HUES48 (cell line): ENCODE measurements around the gene ASB1.

Experiments
- H3K27ac ChIP-seq: one replicate; pipeline ENCODE4 v1.7.0; 2013; ENCODE audit warnings: low read depth, low read length, inconsistent platforms
- H3K27me3 ChIP-seq: 2 replicates; pipeline ENCODE4 v1.6.1; 2013; ENCODE audit warnings: mild to moderate bottlenecking, low read length; ENCODE audit not compliant: control insufficient read depth, insufficient read depth
- H3K36me3 ChIP-seq: 2 replicates; pipeline ENCODE4 v1.6.1; 2013; ENCODE audit warnings: low read length; ENCODE audit not compliant: control insufficient read depth, insufficient read depth
- H3K4me1 ChIP-seq: 2 replicates; pipeline ENCODE4 v1.6.1; 2013; ENCODE audit warnings: mild to moderate bottlenecking, low read length; ENCODE audit not compliant: control insufficient read depth, insufficient read depth
- H3K4me3 ChIP-seq: 2 replicates; pipeline ENCODE4 v1.5.1; 2013; ENCODE audit warnings: mild to moderate bottlenecking, low read depth, low read length
- H3K9ac ChIP-seq: 2 replicates; pipeline ENCODE4 v1.6.1; 2013; ENCODE audit warnings: mild to moderate bottlenecking, low read depth, low read length, moderate library complexity
- H3K9me3 ChIP-seq: 2 replicates; pipeline ENCODE4 v1.6.1; 2013; ENCODE audit warnings: low read length; ENCODE audit not compliant: control insufficient read depth, insufficient read depth

Gene ASB1

GRCh38 chr2:238446371-238446770, 19.6 kb downstream of the ASB1 start:
- Histone ChIP-seq H3K4me3 (no peak overlapping the region), H3K4me1 (no peaks in the 10 kb centered on the region), H3K9ac (no peak overlapping the region), H3K9me3 (no peaks in the 10 kb centered on the region), H3K36me3 (peaks cover 75% of the 10 kb centered on the region), H3K27ac (no peak overlapping the region), H3K27me3 (no peaks in the 10 kb centered on the region)

DNA sequence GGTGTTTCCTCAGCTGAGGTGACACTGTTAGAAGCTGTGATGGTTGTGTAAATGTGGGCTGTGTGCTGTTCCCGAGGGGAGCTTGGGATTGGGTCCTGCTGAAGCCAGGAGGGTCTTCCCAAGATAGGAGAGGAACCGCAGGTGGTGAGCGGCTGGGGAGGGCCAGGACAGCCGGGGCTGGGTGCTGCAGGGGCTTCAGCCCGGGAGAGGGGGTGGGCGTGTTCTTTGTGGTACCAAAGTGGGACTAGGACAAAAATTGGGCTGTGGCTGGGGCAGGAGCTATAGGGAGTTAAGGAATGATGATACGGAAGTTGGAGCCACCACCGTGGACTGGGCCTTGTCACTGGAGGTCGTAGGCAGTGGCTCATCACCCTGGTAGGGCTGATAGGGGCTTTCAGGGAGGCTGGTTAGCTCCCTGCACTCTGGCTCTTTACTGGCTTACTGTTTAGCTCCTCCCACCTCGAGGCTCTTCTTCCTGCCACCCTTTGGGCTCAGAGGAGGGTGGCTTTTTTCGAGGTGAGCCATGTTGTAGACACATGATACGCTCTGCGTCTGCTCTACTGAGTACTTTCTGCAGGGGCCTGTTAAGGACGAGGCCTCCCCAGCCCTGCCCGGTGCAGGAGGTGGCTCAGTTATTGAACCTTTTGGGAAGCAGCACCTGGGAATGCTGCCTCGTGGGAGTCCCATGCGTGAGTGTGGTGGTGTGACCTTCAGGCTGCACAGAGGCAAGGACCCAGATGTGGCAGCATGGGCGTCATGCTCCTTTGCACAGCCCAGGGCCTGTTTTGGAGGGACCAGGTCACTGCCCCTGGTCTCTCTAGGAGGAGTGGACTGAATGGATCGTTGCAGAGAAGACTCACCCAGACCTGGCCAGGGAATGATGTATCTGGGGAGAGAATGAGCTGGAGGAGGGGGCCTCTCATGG, 21.6 kb downstream of the ASB1 start:
- H3K27me3 ChIP-seq = no peaks in the 10 kb centered on the region
- H3K36me3 ChIP-seq = peaks cover 86% of the 10 kb centered on the region

DNA sequence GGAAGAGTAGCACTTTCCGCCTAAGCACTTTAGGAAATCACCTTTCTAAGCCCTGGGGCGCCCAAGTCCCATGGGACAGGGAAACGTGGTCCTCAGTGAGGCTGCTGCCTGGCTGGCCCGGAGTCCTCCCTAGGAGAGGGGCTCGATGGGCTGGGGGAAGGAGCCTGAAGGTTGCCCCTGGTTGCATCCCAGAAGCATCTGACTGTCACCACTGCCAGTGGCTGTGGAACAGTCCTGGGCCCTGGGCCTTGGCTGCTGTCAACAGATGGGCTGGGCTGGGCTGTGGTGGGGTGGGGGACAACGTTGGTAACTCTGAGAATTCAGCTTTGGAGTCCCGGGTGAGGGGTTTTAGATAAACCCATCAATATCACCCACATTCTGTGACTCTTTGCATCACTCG, 22.5 kb downstream of the ASB1 start:
- Histone ChIP-seq H3K9me3 (no peaks in the 10 kb centered on the region), H3K27me3 (no peaks in the 10 kb centered on the region), H3K36me3 (peaks cover 80% of the 10 kb centered on the region), H3K4me3 (no peak overlapping the region), H3K4me1 (no peaks in the 10 kb centered on the region), H3K9ac (no peak overlapping the region), H3K27ac (no peak overlapping the region)

More for the DNA sequence above, 21.6 kb downstream of the ASB1 start:
- Histone ChIP-seq H3K9ac (no peak overlapping the region), H3K4me1 (no peaks in the 10 kb centered on the region), H3K4me3 (no peak overlapping the region), H3K27ac (no peak overlapping the region), H3K9me3 (no peaks in the 10 kb centered on the region)

DNA sequence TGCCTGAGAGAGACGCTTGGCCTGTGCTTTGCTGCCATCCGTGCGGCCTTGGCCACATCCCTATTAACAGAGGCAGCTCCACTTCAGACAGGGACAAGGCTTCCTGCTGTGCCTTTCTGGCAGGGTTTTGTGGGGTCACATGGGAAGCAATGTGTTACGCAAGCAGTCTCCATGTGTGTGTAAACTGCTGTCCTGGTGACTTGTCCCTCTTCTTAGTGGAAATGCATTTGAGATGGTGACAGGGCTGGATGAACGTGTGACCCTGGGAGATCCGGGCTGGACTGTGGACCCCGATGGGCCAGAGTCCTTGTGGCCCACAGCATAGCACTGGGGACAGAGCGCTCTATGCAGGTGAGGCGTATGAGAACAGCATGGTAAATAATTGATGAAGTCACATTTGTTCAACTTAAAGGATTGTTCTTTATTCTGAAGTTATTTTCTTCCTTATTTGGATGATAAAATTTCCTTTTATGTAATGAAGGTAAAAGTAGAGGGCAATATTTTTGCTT, 23.2 kb downstream of the ASB1 start:
- Histone ChIP-seq H3K36me3 (peaks cover 73% of the 10 kb centered on the region), H3K4me3 (no peak overlapping the region), H3K9me3 (no peaks in the 10 kb centered on the region), H3K9ac (no peak overlapping the region), H3K27me3 (no peaks in the 10 kb centered on the region), H3K4me1 (no peaks in the 10 kb centered on the region), H3K27ac (no peak overlapping the region)

DNA sequence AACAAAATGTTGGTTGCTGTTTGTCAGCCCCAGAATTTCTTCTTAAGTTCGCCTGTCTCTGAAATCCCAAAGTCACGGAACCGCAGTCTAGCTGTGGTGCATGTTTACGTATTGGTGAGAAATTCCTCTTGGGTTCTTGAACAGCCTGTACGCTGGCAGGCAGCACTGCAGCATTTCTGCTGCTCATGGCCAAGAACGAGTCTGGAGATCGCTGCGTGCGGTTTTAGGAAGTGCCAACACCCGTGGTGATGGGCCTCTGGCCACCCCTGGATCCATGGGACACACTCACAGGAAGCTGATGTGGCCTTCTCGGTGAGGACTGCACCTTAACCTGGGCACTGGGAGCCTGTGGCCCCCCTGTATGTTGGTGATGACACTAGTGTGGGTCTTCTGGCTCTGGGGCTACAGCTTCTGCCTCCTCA, 23.7 kb downstream of the ASB1 start:
- no peaks in the 10 kb centered on the region for H3K27me3 ChIP-seq
- no peak overlapping the region for H3K27ac ChIP-seq
- H3K9me3 ChIP-seq = no peaks in the 10 kb centered on the region
- H3K4me1 ChIP-seq = no peaks in the 10 kb centered on the region
- no peak overlapping the region for H3K9ac ChIP-seq
- peaks cover 68% of the 10 kb centered on the region for H3K36me3 ChIP-seq
- no peak overlapping the region for H3K4me3 ChIP-seq

DNA sequence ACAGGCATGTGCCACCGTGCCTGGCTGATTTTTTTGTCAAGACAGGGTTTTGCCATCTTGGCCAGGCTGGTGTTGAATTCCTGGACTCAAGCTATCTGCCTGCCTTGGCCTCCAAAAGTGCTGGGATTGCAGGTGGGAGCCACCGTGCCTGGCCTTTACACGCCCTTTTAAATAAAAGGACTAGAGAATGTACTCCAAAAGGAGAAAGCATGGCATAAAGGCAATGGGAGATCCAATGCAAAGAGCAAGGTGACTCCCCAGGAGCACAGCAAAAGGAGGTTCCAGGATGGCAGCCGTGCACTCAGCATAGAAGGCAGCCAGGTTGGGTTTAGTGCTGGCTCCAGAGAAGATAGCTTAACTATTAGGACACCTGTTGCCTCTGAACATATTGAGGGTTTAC, 27.1 kb downstream of the ASB1 start:
- no peaks in the 10 kb centered on the region for H3K27me3 ChIP-seq
- H3K27ac ChIP-seq = no peak overlapping the region
- peaks cover 35% of the 10 kb centered on the region for H3K36me3 ChIP-seq
- H3K9ac ChIP-seq = no peak overlapping the region
- no peaks in the 10 kb centered on the region for H3K9me3 ChIP-seq
- H3K4me1 ChIP-seq = no peaks in the 10 kb centered on the region
- no peak overlapping the region for H3K4me3 ChIP-seq

DNA sequence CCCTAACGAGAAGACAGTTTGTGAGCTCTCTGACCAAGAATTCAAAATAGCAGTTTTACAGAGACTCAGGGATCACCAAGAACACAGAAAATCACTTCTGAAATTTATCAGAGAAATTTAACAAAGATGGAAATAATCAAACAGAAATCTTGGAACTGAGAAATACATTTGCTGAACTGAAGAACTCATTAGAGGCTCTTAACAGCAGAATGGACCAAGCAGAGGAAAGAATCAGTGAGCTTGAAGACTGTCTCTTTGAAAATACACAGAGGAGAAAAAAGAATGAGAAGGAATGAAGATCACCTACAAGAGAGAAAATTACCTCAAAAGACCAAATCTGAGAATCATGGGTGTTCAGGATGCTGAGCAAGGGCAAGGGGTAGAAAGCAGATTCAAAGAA, 29.7 kb downstream of the ASB1 start:
- H3K27me3 ChIP-seq = no peaks in the 10 kb centered on the region
- peaks cover 10% of the 10 kb centered on the region for H3K36me3 ChIP-seq
- no peak overlapping the region for H3K4me3 ChIP-seq
- H3K4me1 ChIP-seq = no peaks in the 10 kb centered on the region
- no peak overlapping the region for H3K27ac ChIP-seq
- no peaks in the 10 kb centered on the region for H3K9me3 ChIP-seq
- H3K9ac ChIP-seq = no peak overlapping the region

DNA sequence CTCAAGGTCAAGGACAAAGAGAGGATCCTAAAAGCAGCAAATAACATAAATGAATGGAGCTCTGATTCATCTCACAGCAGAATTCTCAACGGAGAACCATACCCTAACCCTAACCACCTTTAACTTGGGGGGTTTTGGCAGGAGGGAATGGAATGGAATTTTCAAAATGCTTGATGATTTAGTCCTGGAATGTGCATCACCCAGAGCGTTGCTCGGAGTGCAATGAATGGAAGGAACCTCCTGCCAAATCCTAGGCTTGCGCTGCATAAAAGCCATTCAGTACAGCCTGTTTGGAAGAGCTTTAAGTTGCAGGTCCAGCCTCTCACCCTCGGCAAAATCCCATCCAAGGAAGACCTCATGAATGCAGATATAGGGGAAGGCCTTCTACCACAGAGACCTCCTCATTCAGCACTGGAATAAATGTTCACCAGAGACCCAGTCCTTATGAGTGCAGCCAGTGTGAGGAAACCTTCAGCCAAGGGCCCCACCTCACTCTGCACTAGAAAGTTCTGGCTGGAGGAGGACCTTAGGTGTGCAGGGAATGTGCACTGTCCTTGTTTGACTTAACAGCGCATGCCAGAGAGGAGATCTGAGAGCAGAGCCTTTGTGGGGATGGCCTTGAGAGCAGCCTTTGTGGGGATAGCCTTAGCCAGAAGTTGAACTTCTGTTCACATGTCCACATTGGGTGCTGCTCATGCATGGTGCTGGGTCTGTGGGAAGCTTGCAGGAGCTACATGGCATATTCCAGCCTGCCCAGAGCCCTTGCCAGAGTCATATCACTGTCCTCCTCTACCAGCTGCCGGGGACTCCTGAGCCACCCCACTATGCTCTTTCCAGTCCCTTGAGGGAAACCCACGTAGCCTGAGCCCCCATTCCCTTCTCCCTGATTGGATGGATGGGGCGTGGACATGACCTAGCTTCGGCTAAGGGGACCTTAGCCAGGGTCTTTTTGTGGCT, 30.5 kb downstream of the ASB1 start:
- H3K9me3 ChIP-seq = no peaks in the 10 kb centered on the region
- no peaks in the 10 kb centered on the region for H3K4me1 ChIP-seq
- no peak overlapping the region for H3K4me3 ChIP-seq
- peaks cover 2% of the 10 kb centered on the region for H3K36me3 ChIP-seq
- no peaks in the 10 kb centered on the region for H3K27me3 ChIP-seq
- no peak overlapping the region for H3K9ac ChIP-seq
- no peak overlapping the region for H3K27ac ChIP-seq

- Histone ChIP-seq H3K9ac (no peak overlapping the region), H3K36me3 (no peaks in the 10 kb centered on the region), H3K27me3 (no peaks in the 10 kb centered on the region), H3K4me1 (no peaks in the 10 kb centered on the region), H3K27ac (no peak overlapping the region), H3K4me3 (no peak overlapping the region), H3K9me3 (no peaks in the 10 kb centered on the region)
Observed at GRCh38 chr2:238457927-238458324, 31.2 kb downstream of the ASB1 start.

DNA sequence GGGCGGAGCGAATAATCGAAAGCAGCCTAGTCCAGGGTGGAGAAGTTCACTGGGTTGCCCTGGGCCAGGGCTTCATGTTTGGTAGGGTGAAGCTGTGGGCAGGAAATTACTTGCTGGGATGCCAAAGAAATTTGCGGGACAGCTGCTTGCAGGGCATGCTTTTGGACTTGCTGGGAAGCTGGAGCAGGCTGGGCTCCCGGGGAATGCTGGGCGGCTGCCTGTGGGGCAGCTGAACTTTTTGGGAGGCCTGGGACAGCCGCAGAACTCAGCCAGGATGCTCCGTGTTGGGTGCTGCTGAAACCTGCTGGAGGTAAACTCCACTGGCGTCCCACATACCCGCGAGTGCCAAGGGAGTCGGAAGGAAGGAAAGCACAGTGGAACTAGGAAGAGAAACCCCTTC, 31.9 kb downstream of the ASB1 start:
- Histone ChIP-seq H3K27ac (no peak overlapping the region), H3K36me3 (no peaks in the 10 kb centered on the region), H3K4me3 (no peak overlapping the region), H3K27me3 (no peaks in the 10 kb centered on the region), H3K9me3 (no peaks in the 10 kb centered on the region), H3K9ac (no peak overlapping the region), H3K4me1 (no peaks in the 10 kb centered on the region)
